Testis (tissue), 2 donors: ENCODE data around the gene TFF2.

Source experiments
- POLR2A ChIP-seq: fragments of 450-650 bp; IDR thresholded peaks from one replicate; pipeline ENCODE4 v1.6.1; 2017; ENCODE audit warnings: antibody characterized with exemption, mild to moderate bottlenecking, moderate library complexity
- TF ChIP-seq, protein P1 (sequence below), 3 experiments: fragments of 450-650 bp in 2 of 3; fragments of 200-600 bp in 1 of 3; sonication (generic) in 1 of 3; IDR thresholded peaks; one replicate each; pipeline ENCODE4 v1.5.1; 2016 to 2019; ENCODE audit warnings: antibody characterized with exemption in 3 of 3, mild to moderate bottlenecking in 2 of 3, moderate library complexity in 1 of 3

GRCh38 chr21:42390193-42390592, 39.4 kb upstream of the TFF2 start:
- TF ChIP-seq, protein P1, sequence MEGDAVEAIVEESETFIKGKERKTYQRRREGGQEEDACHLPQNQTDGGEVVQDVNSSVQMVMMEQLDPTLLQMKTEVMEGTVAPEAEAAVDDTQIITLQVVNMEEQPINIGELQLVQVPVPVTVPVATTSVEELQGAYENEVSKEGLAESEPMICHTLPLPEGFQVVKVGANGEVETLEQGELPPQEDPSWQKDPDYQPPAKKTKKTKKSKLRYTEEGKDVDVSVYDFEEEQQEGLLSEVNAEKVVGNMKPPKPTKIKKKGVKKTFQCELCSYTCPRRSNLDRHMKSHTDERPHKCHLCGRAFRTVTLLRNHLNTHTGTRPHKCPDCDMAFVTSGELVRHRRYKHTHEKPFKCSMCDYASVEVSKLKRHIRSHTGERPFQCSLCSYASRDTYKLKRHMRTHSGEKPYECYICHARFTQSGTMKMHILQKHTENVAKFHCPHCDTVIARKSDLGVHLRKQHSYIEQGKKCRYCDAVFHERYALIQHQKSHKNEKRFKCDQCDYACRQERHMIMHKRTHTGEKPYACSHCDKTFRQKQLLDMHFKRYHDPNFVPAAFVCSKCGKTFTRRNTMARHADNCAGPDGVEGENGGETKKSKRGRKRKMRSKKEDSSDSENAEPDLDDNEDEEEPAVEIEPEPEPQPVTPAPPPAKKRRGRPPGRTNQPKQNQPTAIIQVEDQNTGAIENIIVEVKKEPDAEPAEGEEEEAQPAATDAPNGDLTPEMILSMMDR (IDR thresholded peaks at IDR 0.05): no peak
- TF ChIP-seq POLR2A: no peak
